ENCODE results near the gene PIGQ. TPM values are rescaled to one million over a fixed set of nuclear protein-coding genes. Genes with fewer than 3 reads are reported as not detected.

Gene PIGQ
- total and polyA plus RNA-seq, 2 of the 8 experiments (the other 6 are each of a cell fraction or from before 2014, with no cell fraction given), result 36.0 to 49.2 TPM

DNA sequence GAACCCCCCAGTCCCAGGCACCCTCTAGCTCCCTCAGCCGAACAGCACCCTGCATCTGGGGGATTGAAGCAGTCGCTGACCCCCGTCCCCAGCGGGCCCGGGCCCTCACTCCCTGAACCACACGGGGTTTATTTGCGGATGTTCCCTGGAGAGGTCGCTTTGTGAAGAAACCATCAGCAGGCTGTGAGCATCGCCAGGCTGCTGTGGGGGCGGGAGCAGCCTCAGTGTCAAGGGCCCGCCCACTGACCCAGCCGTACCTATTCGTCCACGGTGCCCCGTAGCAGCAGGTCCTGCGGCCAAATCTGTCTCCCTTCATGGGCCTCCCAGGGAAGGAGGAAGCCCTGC lies 13.7 kb downstream of the PIGQ start:
- Histone ChIP-seq H4K91ac (replicated peaks; ENCODE audit: insufficient read length, low read length) (no peak overlapping the region), H2BK120ac (replicated peaks; ENCODE audit: low read depth, low read length) (no peak overlapping the region), H2BK20ac (ENCODE audit: low read length) (no peak overlapping the region), H3K4ac (replicated peaks; ENCODE audit: insufficient read length, low read depth, low read length) (no peak overlapping the region), H4K5ac (ENCODE audit: insufficient read length, low read depth, low read length) (no peak overlapping the region), H3K36me3 (ENCODE audit: control insufficient read depth in 2 of 4, insufficient read depth in 4 of 4, low read length in 3 of 4) (peaks cover 0 to 2% (median 0%) of the 10 kb centered on the region in 4 experiments; a peak in 1 of 8 replicates), H3K18ac (ENCODE audit: extremely low read depth, low read length) (peak overlapping the region; percentile 24), H3K56ac (replicated peaks; ENCODE audit: insufficient read length, low read depth, low read length) (no peak overlapping the region), H3K4me1 (replicated peaks in 1 of 4; ENCODE audit: control insufficient read depth in 3 of 4, insufficient read depth in 4 of 4, low read length in 3 of 4) (peaks cover 0 to 28% (median 20%) of the 10 kb centered on the region in 4 experiments; a peak in 6 of 7 replicates), H3K79me1 (ENCODE audit: low read depth, low read length) (no peaks in the 10 kb centered on the region), H4K20me1 (replicated peaks in 1 of 2; ENCODE audit: control insufficient read depth in 1 of 2, insufficient read depth in 2 of 2, low read length in 2 of 2) (peaks cover 2 to 20% of the 10 kb centered on the region in 2 experiments), H3K4me3 (ENCODE audit: extremely low read depth in 1 of 4, insufficient read depth in 2 of 4, low read depth in 3 of 4, low read length in 4 of 4) (peak overlapping the region in 2 of 4 experiments; percentile 18 to 44; a peak in 2 of 8 replicates), H3K14ac (ENCODE audit: insufficient read length) (no peak overlapping the region), H3K23ac (ENCODE audit: insufficient read length) (no peak overlapping the region), H3K79me2 (ENCODE audit: control insufficient read depth in 1 of 2, insufficient read depth in 2 of 2, low read length in 2 of 2) (peaks cover 0 to 5% of the 10 kb centered on the region in 2 experiments; a peak in 1 of 4 replicates), H2AK5ac (ENCODE audit: low read depth, low read length) (no peak overlapping the region), H2BK12ac (ENCODE audit: low read depth, low read length) (peak overlapping the region; percentile 92; the same call in 1 of the 2 replicates), H3K27me3 (replicated peaks in 1 of 4; ENCODE audit: control insufficient read depth in 3 of 4, extremely low read depth in 1 of 4, insufficient read depth in 3 of 4, low read length in 3 of 4) (peaks cover 0 to 26% (median 19%) of the 10 kb centered on the region in 4 experiments; a peak in 5 of 7 replicates), H3K27ac (ENCODE audit: low read depth, low read length) (no peak overlapping the region), H2AFZ (ENCODE audit: low read length) (no peak overlapping the region), H3K4me2 (ENCODE audit: insufficient read depth in 1 of 2, low read depth in 2 of 2, low read length in 2 of 2) (peak overlapping the region; percentile 35 to 74; a peak in 3 of 4 replicates), H2BK15ac (ENCODE audit: low read length) (no peak overlapping the region), H3K23me2 (ENCODE audit: low read depth, low read length) (peaks cover 3% of the 10 kb centered on the region; the same call in 1 of the 2 replicates), H3K9ac (replicated peaks in 1 of 4; ENCODE audit: extremely low read depth in 1 of 4, low read depth in 3 of 4, low read length in 3 of 4) (no peak overlapping the region; a peak in 1 of 7 replicates), H4K8ac (ENCODE audit: extremely low read depth, insufficient read depth, low read length) (peak overlapping the region; percentile 9; the same call in 1 of the 2 replicates), H2BK5ac (ENCODE audit: low read depth, low read length) (peak overlapping the region; percentile 66; the same call in 1 of the 2 replicates), H3K9me3 (ENCODE audit: insufficient read depth in 2 of 2, low read depth in 1 of 2, low read length in 1 of 2) (no peaks in the 10 kb centered on the region)
- DNase-seq (ENCODE audit: low read depth in 1 of 2, low spot score in 2 of 2) (no peak), FAIRE-seq (no peak)
- ChIA-PET CTCF (ENCODE audit: partially characterized antibody) (interaction anchor here (0.7 to 5.4 kb wide), 13 partner anchors 9 to 95 kb away, joined by 3 to 35 read pairs (median 6); partner anchors contain the start of genes NHLRC4 and WDR90), POLR2A (ENCODE audit: partially characterized antibody) (interaction anchor here (0.9 to 7.9 kb wide), 10 partner anchors 10 to 92 kb away, joined by 3 to 58 read pairs (median 5); partner anchors contain the start of genes CAPN15, METTL26, NHLRC4 and PIGQ)
- TF ChIP-seq SIX5 (IDR thresholded peaks at IDR 0.05; ENCODE audit: low read depth, low read length), result no peak
- TF ChIP-seq, protein P1, sequence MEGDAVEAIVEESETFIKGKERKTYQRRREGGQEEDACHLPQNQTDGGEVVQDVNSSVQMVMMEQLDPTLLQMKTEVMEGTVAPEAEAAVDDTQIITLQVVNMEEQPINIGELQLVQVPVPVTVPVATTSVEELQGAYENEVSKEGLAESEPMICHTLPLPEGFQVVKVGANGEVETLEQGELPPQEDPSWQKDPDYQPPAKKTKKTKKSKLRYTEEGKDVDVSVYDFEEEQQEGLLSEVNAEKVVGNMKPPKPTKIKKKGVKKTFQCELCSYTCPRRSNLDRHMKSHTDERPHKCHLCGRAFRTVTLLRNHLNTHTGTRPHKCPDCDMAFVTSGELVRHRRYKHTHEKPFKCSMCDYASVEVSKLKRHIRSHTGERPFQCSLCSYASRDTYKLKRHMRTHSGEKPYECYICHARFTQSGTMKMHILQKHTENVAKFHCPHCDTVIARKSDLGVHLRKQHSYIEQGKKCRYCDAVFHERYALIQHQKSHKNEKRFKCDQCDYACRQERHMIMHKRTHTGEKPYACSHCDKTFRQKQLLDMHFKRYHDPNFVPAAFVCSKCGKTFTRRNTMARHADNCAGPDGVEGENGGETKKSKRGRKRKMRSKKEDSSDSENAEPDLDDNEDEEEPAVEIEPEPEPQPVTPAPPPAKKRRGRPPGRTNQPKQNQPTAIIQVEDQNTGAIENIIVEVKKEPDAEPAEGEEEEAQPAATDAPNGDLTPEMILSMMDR (IDR thresholded peaks at IDR 0.05; ENCODE audit: control extremely low read depth in 1 of 3, insufficient read depth in 1 of 3, low read depth in 1 of 3, low read length in 3 of 3), result no peak
- no peak for TF ChIP-seq RFX5 (IDR thresholded peaks at IDR 0.05; ENCODE audit: borderline replicate concordance, low read depth, low read length)
- TF ChIP-seq MAFK (IDR thresholded peaks at IDR 0.05; ENCODE audit: low read depth, low read length), result no peak
- no peak for TF ChIP-seq RAD21 (IDR thresholded peaks at IDR 0.05 in 1 of 2, conservative IDR thresholded peaks at IDR 0.05 in 1 of 2; ENCODE audit: low read depth in 2 of 2, low read length in 2 of 2)
- TF ChIP-seq POU5F1 (IDR thresholded peaks at IDR 0.05; ENCODE audit: low read depth, low read length), result no peak
- 28% methylated on average over 16 of the region's 16 CpGs; no CpG with 5 or more reads in 1 of the 2 experiments for WGBS, 2 experiments (ENCODE audit: extremely low coverage in 1 of 2, insufficient coverage in 1 of 2, insufficient read length in 1 of 2, insufficient replicate concordance in 2 of 2, low coverage in 1 of 2, low lambda C conversion rate in 2 of 2, missing lambda C conversion rate in 1 of 2)

All from H1 (cell line).